Skeletal muscle satellite cell (primary cell): Measurements from ENCODE around the gene AP3S1. TPM values are rescaled to one million over a fixed set of nuclear protein-coding genes. Genes with fewer than 3 reads are reported as not detected.
"Not testable (repeated sequence)": the region's sequence is repeated elsewhere in the genome, so short reads cannot be mapped to it uniquely, and the experiment has no call there.

Source experiments
- H3K27me3 ChIP-seq: 2 replicates; pipeline ENCODE4 v1.7.0; 2013; ENCODE audit warnings: low read length; ENCODE audit not compliant: control insufficient read depth, insufficient read depth
- H3K36me3 ChIP-seq: 2 replicates; pipeline ENCODE4 v1.7.0; 2013; ENCODE audit warnings: mild to moderate bottlenecking, control low read depth, low read length; ENCODE audit not compliant: insufficient read depth
- H3K4me1 ChIP-seq: 2 replicates; pipeline ENCODE4 v1.7.0; 2013; ENCODE audit warnings: low read length; ENCODE audit not compliant: control insufficient read depth, insufficient read depth
- H3K4me2 ChIP-seq: 2 replicates; pipeline ENCODE4 v1.7.0; 2013; ENCODE audit warnings: mild to moderate bottlenecking, low read length
- H3K4me3 ChIP-seq: 2 replicates; pipeline ENCODE4 v1.7.0; 2013; ENCODE audit warnings: low read length
- H3K9ac ChIP-seq: 2 replicates; pipeline ENCODE4 v1.7.0; 2013; ENCODE audit warnings: mild to moderate bottlenecking, low read depth, low read length, moderate library complexity
- H3K9me3 ChIP-seq: replicated peaks from 2 replicates; pipeline ENCODE4 v1.7.0; 2013; ENCODE audit warnings: mild to moderate bottlenecking, control low read depth, low read length
- total RNA-seq: library from RNA; depleted of rRNA; stranded (reverse); fragments of >200 nt; gene quantifications from 2 replicates; pipeline ENCODE4 v1.2.3, GENCODE V29; 2012; rRNA removed

The AP3S1 gene
- 174 and 190 TPM in 2 replicates for total RNA-seq

DNA sequence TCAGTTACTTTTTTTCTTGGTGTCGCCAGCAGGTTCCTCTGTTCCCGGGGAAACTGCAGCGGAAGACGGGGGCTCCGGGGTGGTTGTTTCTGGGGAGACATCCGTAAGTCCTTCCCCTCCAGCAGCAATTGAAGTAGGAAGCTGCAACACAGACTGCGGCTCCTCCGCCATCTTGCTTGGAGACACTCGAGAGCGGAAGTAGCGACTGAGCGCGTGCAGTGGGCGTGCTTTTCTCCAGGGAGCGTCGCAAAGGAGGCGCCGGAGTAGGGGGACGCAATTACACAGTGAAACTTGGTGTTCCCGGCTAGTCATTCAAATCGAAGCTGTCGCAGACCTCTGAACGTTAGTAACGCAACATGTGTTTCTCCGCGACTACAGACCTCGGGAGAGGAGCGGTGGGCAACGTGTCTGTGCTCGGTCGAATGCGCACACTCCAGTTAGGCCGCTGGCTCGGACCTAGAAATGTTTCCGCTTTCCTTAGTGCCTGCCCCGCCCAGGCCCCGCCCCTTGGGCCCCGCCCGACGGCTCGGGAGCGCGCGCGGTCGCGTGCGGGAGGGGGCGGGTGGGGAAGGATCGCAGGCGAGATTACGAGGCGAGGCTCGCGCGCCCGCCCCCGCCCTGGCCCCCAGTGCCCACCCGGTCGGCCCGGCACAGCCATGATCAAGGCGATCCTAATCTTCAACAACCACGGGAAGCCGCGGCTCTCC, at the start of gene AP3S1, which contains the start of gene ATG12:
TSS of gene AP3S1 (plus strand) at position 554 of the 707 bp plus-strand sequence. CDS start at position 657, 103 bp downstream.
TSS of gene ATG12 (minus strand) at position 184 of the 707 bp plus-strand sequence. CDS start at position 171, 13 bp downstream.
- Histone ChIP-seq H3K9ac (peak within 1 kb of the TSS; percentile 84), H3K4me2 (peak within 1 kb of the TSS; percentile 83), H3K4me1 (peaks cover 22% of the 10 kb centered on the region), H3K27me3 (no peaks in the 10 kb centered on the region), H3K36me3 (peaks cover 11% of the 10 kb centered on the region), H3K9me3 (no peaks in the 10 kb centered on the region), H3K4me3 (peak within 1 kb of the TSS; percentile 74)

DNA sequence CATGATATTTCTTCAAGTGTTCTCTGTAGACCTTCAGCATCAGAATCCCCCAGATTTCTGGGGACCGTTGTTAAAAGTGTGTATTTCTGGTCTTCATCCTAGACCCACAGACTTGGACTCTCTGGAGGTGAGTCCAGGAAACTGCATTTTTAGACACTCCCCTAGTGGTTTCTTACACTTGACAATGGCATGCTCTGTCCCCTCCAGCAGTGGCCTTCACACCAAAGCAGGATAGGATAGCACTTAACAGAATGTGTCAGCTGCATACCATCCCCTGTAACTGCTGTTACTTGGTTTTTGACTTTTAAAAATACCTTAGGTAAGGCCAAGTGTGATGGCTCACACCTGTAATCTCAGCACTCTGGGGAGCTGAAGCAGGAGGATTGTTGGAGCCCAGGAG, 46.0 kb upstream of the AP3S1 start:
- no peak overlapping the region for H3K9ac ChIP-seq
- H3K9me3 ChIP-seq: no peaks in the 10 kb centered on the region
- no peaks in the 10 kb centered on the region for H3K4me1 ChIP-seq
- no peak overlapping the region for H3K4me3 ChIP-seq
- H3K4me2 ChIP-seq: no peak overlapping the region
- H3K27me3 ChIP-seq: peaks cover 22% of the 10 kb centered on the region
- no peaks in the 10 kb centered on the region for H3K36me3 ChIP-seq

DNA sequence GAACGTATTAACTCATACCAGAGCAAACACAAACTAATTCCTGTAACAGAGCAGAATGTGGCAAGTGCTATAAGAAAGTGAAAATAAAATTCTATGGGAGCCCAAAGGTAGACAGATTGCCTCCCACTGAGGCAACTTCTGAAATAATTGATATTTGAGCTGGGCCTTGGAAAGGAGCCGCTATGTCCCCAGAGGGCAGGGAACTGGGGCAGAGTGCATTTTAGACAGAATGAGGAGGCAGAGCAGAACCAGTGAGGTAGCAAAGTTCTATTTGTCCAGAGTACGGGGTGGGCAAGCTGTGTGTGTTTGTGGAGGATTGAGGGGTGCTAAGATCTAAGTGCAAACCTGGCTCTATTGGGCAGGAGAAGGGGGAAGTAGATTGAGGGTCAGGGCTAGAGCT, 45.1 kb upstream of the AP3S1 start:
- Histone ChIP-seq H3K27me3 (peaks cover 15% of the 10 kb centered on the region), H3K4me2 (no peak overlapping the region), H3K4me1 (no peaks in the 10 kb centered on the region), H3K36me3 (no peaks in the 10 kb centered on the region), H3K9ac (no peak overlapping the region), H3K4me3 (no peak overlapping the region), H3K9me3 (no peaks in the 10 kb centered on the region)

DNA sequence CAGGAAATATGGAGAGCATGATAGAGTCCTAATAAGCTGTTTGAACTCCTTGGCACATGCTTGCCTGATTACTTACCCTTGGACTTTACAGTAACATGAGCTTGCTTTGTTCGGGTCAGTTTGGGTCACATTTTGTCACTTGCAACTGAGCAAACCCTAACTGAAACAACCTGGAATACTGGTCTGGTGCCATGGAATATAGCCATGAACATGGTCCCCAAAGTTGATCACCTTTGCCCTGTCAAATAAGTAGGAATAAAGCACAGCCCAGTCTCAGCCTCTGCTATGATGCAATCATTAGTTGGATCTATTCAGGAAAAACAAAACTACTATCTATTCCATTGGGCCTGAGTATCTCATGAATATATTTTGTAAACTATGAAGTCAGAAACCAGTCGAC, 43.5 kb upstream of the AP3S1 start:
- no peaks in the 10 kb centered on the region for H3K9me3 ChIP-seq
- no peaks in the 10 kb centered on the region for H3K4me1 ChIP-seq
- H3K36me3 ChIP-seq: no peaks in the 10 kb centered on the region
- H3K4me3 ChIP-seq: no peak overlapping the region
- H3K9ac ChIP-seq: no peak overlapping the region
- H3K27me3 ChIP-seq: peaks cover 1% of the 10 kb centered on the region
- H3K4me2 ChIP-seq: no peak overlapping the region

DNA sequence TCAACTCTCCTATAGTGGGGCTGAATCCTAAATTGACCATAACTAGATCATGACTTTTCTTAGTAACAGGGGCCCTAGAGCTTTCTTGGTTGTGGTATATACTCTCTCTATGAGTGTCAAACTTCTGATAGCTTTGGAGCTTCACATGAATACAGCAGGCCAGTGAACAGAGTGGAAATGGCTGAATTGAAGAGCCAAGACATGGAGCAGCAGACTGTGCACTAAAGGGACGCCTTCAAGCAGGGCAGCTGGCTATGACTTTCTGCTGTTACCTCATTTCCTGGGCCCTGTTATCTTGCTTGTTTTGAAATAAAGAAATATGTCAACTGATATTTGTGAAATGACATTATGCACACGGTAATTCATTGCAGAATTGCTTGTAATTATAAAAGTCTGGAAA, 41.6 kb upstream of the AP3S1 start:
- Histone ChIP-seq H3K9me3 (no peaks in the 10 kb centered on the region), H3K4me1 (no peaks in the 10 kb centered on the region), H3K36me3 (no peaks in the 10 kb centered on the region), H3K4me3 (no peak overlapping the region), H3K9ac (no peak overlapping the region), H3K4me2 (no peak overlapping the region), H3K27me3 (no peaks in the 10 kb centered on the region)

DNA sequence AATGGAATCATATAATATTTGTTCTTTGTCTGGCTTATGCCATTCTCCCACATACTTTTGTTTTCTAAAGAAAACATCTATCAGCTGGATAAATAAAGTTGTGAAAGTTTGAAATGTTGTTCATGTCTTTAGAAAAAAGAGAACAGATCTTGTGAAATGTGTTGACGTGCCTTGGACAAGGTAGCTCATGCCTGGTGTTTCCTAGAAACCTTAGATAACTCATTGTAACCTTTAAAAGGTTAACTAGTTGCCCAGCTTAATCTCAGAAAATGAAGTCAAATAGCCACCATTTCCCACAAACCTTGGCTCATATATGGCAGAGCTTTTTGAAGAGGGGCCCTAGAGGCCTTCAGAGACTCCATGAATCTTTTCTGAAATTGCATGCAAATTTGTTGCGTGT, 40.6 kb upstream of the AP3S1 start:
- Histone ChIP-seq H3K4me1 (no peaks in the 10 kb centered on the region), H3K9me3 (no peaks in the 10 kb centered on the region), H3K27me3 (no peaks in the 10 kb centered on the region), H3K9ac (no peak overlapping the region), H3K4me3 (no peak overlapping the region), H3K4me2 (no peak overlapping the region), H3K36me3 (no peaks in the 10 kb centered on the region)

DNA sequence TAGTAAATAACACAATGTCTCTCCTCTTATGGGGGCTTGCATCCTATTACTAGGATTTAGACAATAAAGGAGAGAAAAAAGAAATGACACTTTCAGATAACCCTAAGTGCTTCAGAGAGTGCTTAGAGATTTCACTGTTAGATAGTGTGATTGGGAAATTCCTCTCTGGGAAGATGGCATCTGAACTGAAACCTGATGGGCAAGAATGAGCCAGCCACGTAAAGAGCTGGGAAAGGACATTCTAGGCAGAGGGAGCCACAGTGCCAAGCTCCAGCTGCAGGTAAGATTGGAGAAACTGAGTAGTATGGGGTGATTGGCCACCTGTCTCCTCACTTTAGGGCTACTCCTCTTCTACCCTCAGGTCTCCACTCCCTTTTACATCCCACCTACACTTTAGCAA, 39.8 kb upstream of the AP3S1 start:
- Histone ChIP-seq H3K4me3 (no peak overlapping the region), H3K4me1 (no peaks in the 10 kb centered on the region), H3K9ac (no peak overlapping the region), H3K27me3 (no peaks in the 10 kb centered on the region), H3K9me3 (no peaks in the 10 kb centered on the region), H3K36me3 (no peaks in the 10 kb centered on the region), H3K4me2 (no peak overlapping the region)

DNA sequence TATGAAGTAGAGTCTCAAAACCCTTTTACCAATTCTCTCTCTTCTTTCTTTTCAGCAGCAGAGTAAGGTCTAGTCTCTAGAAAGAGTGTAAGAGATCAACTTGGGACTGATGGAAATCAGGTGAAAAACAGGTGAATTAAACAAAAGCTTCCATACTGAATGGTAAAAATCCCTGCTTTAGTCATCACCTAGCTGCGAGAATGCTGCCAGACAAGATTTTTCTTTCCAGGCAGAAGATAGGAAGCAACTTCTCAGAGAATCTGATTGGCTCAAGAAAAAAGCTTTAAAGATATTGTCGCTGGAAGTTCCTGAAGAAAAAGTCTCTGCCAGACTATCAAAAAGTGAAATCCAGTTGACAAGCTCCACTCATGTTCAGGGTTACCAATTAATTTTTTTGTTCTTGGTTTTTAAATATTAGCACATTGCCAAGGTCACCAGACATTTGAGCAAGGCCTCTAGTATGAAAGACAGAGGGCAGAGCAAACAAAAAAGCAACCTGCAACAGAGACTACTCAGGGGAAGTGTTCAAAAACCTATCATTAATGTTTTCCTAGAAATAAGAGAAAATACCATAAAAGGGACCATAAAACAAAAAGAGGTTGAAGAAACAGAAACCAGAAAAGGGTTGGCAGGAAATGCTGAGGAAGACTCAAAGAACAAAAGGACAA, 34.6 kb upstream of the AP3S1 start:
- no peak overlapping the region for H3K9ac ChIP-seq
- H3K4me1 ChIP-seq: peaks cover 14% of the 10 kb centered on the region
- H3K4me2 ChIP-seq: no peak overlapping the region
- H3K27me3 ChIP-seq: no peaks in the 10 kb centered on the region
- no peaks in the 10 kb centered on the region for H3K36me3 ChIP-seq
- no peaks in the 10 kb centered on the region for H3K9me3 ChIP-seq
- H3K4me3 ChIP-seq: no peak overlapping the region

DNA sequence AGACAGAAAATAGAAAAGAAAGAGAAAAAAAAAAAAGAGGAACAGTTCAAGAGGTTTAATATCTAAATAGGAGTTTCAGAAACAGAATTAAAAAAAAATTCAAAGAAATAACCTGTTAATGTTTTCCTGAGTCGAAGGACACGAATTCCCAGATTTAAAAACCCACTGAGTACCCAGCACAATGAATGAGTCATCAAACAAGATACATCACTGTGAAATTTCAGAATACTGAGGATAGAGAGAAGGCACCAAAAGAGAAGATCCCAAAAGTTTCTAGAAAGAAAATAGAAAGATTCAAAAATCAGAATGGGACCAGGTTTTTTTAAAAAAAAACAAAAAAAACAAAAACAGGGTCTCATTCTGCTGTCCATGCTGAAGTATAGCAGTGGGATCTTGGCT, 34.1 kb upstream of the AP3S1 start:
- Histone ChIP-seq H3K4me2 (no peak overlapping the region), H3K4me1 (peaks cover 14% of the 10 kb centered on the region), H3K9ac (no peak overlapping the region), H3K36me3 (no peaks in the 10 kb centered on the region), H3K4me3 (no peak overlapping the region), H3K9me3 (no peaks in the 10 kb centered on the region), H3K27me3 (no peaks in the 10 kb centered on the region)

DNA sequence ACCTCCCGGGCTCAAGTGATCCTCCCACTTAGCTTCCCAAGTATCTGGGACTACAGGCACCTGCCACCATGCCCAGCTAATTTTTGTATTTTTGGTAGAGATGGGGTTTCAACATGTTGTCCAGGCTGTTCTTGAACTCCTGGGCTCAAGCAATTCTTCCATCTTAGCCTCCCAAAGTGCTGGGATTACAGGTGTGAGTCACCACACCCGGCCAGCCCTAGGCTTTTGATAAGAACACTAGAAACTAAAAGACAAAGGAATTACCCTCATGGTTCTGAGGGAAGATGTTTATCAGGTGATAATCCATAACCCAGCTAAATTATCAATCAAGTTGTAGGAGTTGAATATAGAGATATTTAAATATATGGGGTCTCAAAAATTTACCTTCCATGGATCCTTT, 33.7 kb upstream of the AP3S1 start:
- H3K9ac ChIP-seq, H3K36me3 ChIP-seq, H3K27me3 ChIP-seq, H3K4me3 ChIP-seq, H3K4me2 ChIP-seq, H3K9me3 ChIP-seq: not testable (repeated sequence)
- H3K4me1 ChIP-seq: peaks cover 14% of the 10 kb centered on the region

DNA sequence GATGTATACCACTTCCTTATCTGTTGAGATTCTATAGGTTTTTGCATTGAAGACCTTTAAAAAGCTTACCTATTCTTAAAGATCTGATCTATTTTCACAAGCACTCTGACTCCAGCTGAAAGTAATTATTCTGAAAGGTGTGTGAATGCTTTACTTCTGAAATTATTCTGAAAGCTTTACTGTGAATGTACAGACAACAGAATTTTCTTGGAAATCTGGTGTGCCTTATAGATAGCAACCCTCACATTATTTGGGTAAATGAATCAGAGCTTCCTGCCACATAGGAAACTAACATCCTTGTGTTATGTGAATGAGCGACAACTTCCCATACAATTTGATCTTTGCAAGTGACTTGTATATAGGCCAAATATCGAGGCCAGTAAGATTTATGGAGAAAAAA, 31.8 kb upstream of the AP3S1 start:
- Histone ChIP-seq H3K4me2 (no peak overlapping the region), H3K36me3 (no peaks in the 10 kb centered on the region), H3K9ac (no peak overlapping the region), H3K4me1 (peaks cover 14% of the 10 kb centered on the region), H3K27me3 (peaks cover 13% of the 10 kb centered on the region), H3K4me3 (no peak overlapping the region), H3K9me3 (no peaks in the 10 kb centered on the region)

DNA sequence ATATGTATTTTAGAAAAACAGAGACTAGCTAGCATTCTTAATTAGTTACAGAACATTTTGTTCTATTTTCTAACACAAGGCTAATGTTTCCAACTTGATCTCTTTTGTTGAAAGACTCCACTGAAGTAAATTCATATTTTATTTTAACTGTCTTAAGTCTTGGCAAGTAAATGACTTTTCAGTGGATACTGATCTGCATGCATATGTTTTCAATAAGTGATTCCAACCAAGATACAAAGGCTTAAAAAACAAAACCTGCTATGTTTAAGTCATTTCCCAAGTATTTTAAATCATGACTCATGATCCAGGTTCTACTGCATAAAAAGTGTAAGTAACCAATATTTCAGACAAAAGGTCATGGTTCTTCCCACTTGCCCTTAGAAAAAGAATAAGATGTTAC, 31.0 kb upstream of the AP3S1 start:
- H3K9me3 ChIP-seq: no peaks in the 10 kb centered on the region
- H3K27me3 ChIP-seq: peaks cover 21% of the 10 kb centered on the region
- no peak overlapping the region for H3K9ac ChIP-seq
- H3K4me2 ChIP-seq: no peak overlapping the region
- no peak overlapping the region for H3K4me3 ChIP-seq
- peaks cover 22% of the 10 kb centered on the region for H3K4me1 ChIP-seq
- H3K36me3 ChIP-seq: no peaks in the 10 kb centered on the region
